SK-N-SH (cell line): ENCODE measurements around the gene LIM2. TPM values are rescaled to one million over a fixed set of nuclear protein-coding genes. Genes with fewer than 3 reads are reported as not detected.

Source experiments
- CTCF ChIA-PET: fragments of 300-600, 350-600 bp; formaldehyde crosslinking; extraction: SDS; loops from one replicate; lab custom pipeline; 2021; lab: Yijun Ruan, JAX
- POLR2A ChIA-PET: fragments of 350-600 bp; sonication (Branson Sonifier 250); formaldehyde crosslinking; extraction: SDS; loops from one replicate; lab custom pipeline; 2020; ENCODE audit warnings: antibody characterized with exemption, inconsistent platforms; lab: Yijun Ruan, JAX
- DNase-seq: peaks from one replicate; pipeline ENCODE4 v3.0.0; 2012
- H2AFZ ChIP-seq: fragments of 200-600 bp; sonication (generic); 2 replicates; pipeline ENCODE4 v1.8.1; 2016; ENCODE audit warnings: antibody characterized with exemption, mild to moderate bottlenecking, low read depth
- H3F3A ChIP-seq: fragments of 200-600 bp; sonication (generic); replicated peaks from 2 replicates; pipeline ENCODE3; 2016; ENCODE audit warnings: antibody characterized with exemption, mild to moderate bottlenecking; ENCODE audit not compliant: insufficient read depth
- H3K27ac ChIP-seq, 2 experiments: fragments of 200-500 bp in 1 of 2; fragments of 200-600 bp in 1 of 2; sonication (Bioruptor generic) in 1 of 2; sonication (generic), shearing (Covaris generic) in 1 of 2; 2 replicates each; pipeline versions ENCODE4 v1.5.1 to v1.6.1; 2014 to 2016; ENCODE audit warnings: low read depth in 2 of 2, inconsistent platforms in 1 of 2, low read length in 1 of 2, mild to moderate bottlenecking in 1 of 2, mixed read lengths in 1 of 2
- H3K27me3 ChIP-seq: fragments of 200-600 bp; sonication (generic), shearing (Covaris generic); 2 replicates; pipeline ENCODE4 v1.6.1; 2016; ENCODE audit warnings: mixed run types; ENCODE audit not compliant: insufficient read depth
- H3K36me3 ChIP-seq, 2 experiments: fragments of 200-500 bp in 1 of 2; fragments of 200-600 bp in 1 of 2; sonication (Bioruptor generic) in 1 of 2; sonication (generic) in 1 of 2; replicated peaks in 1 of 2; 2 replicates each; pipeline versions ENCODE3 to v1.5.1; 2014 to 2016; ENCODE audit warnings: low read length in 1 of 2, mild to moderate bottlenecking in 1 of 2; ENCODE audit not compliant: insufficient read depth in 2 of 2, control insufficient read depth in 1 of 2
- H3K4me1 ChIP-seq, 2 experiments: fragments of 200-500 bp in 1 of 2; fragments of 200-600 bp in 1 of 2; sonication (Bioruptor generic) in 1 of 2; sonication (generic), shearing (Covaris generic) in 1 of 2; 2 replicates each; pipeline versions ENCODE4 v1.5.1 to v1.6.1; 2014 to 2016; ENCODE audit warnings: low read depth in 1 of 2, low read length in 1 of 2, mixed run types in 1 of 2; ENCODE audit not compliant: insufficient read depth in 2 of 2, control insufficient read depth in 1 of 2
- H3K4me2 ChIP-seq: fragments of 200-600 bp; sonication (generic), shearing (Covaris generic); 2 replicates; pipeline ENCODE4 v1.6.1; 2017; ENCODE audit warnings: mixed run types
- H3K4me3 ChIP-seq, 2 experiments: fragments of 200-500 bp in 1 of 2; fragments of 200-600 bp in 1 of 2; sonication (Bioruptor generic) in 1 of 2; sonication (generic), shearing (Covaris generic) in 1 of 2; 2 replicates each; pipeline versions ENCODE4 v1.5.1 to v1.8.1; 2014 to 2016; ENCODE audit warnings: low read depth in 2 of 2, inconsistent platforms in 1 of 2, low read length in 1 of 2, mild to moderate bottlenecking in 1 of 2, mixed read lengths in 1 of 2, moderate library complexity in 1 of 2
- H3K79me2 ChIP-seq: fragments of 200-600 bp; sonication (generic); 2 replicates; pipeline ENCODE4 v1.8.1; 2017; ENCODE audit warnings: mild to moderate bottlenecking; ENCODE audit not compliant: insufficient read depth
- H3K9ac ChIP-seq: fragments of 200-600 bp; sonication (generic); 2 replicates; pipeline ENCODE4 v1.6.1; 2017; ENCODE audit warnings: mixed run types
- H3K9me2 ChIP-seq: fragments of 200-600 bp; sonication (generic); 2 replicates; pipeline ENCODE4 v1.6.1; 2017; ENCODE audit warnings: mixed run types
- H3K9me3 ChIP-seq: fragments of 200-600 bp; sonication (generic); 2 replicates; pipeline ENCODE4 v1.6.1; 2017; ENCODE audit warnings: mixed run types, mild to moderate bottlenecking, moderate library complexity
- H4K20me1 ChIP-seq: fragments of 200-600 bp; sonication (generic); 2 replicates; pipeline ENCODE4 v1.6.1; 2017; ENCODE audit warnings: mild to moderate bottlenecking, mixed run types; ENCODE audit not compliant: insufficient read depth
- CHD2 ChIP-seq: fragments of 150-350 bp; IDR thresholded peaks from 2 replicates; pipeline ENCODE4 v1.6.1; 2018; ENCODE audit warnings: low read length; ENCODE audit not compliant: partially characterized antibody
- EP300 ChIP-seq, 2 experiments: IDR thresholded peaks; 2 replicates each; pipeline versions ENCODE4 v1.4.0 to v1.6.1; 2012; ENCODE audit warnings: borderline replicate concordance in 1 of 2, low read depth in 1 of 2, low read length in 1 of 2
- FOSL2 ChIP-seq: IDR thresholded peaks from 2 replicates; pipeline ENCODE4 v1.4.0; 2012; ENCODE audit warnings: low read depth, mild to moderate bottlenecking, moderate library complexity, borderline replicate concordance
- FOXM1 ChIP-seq: IDR thresholded peaks from 2 replicates; pipeline ENCODE4 v1.4.0; 2012; ENCODE audit warnings: low read depth, mild to moderate bottlenecking
- NFIC ChIP-seq: IDR thresholded peaks from 2 replicates; pipeline ENCODE4 v1.4.0; 2012; ENCODE audit warnings: borderline replicate concordance
- RAD21 ChIP-seq: IDR thresholded peaks from 2 replicates; pipeline ENCODE4 v1.6.1; 2012; ENCODE audit warnings: mild to moderate bottlenecking, low read length
- RFX5 ChIP-seq: IDR thresholded peaks from 2 replicates; pipeline ENCODE4 v1.6.1; 2012; ENCODE audit warnings: mild to moderate bottlenecking, improper control_type of control experiment, low read length
- SIN3A ChIP-seq: IDR thresholded peaks from 2 replicates; pipeline ENCODE4 v1.6.1; 2012; ENCODE audit warnings: low read depth, mild to moderate bottlenecking, low read length, moderate library complexity, borderline replicate concordance
- SMC3 ChIP-seq: IDR thresholded peaks from 2 replicates; pipeline ENCODE4 v1.6.1; 2012; ENCODE audit warnings: low read depth, low read length, improper control_type of control experiment
- TEAD4 ChIP-seq: IDR thresholded peaks from 2 replicates; pipeline ENCODE4 v1.4.0; 2012; ENCODE audit warnings: mild to moderate bottlenecking, borderline replicate concordance; ENCODE audit not compliant: insufficient read depth
- WGBS: methylation state at CpG from one replicate; pipeline ENCODE4 v1.1.6; 2017; ENCODE audit warnings: low lambda C conversion rate; 5-methylcytosine and 5-hydroxymethylcytosine counted together
- polyA plus RNA-seq, 3 experiments: library from polyadenylated mRNA; depleted of rRNA; stranded (reverse); fragments of >200 nt; gene quantifications; 2 replicates each; pipeline ENCODE4 v1.2.3, GENCODE V29; 2012
- TF ChIP-seq, protein P1 (sequence below): IDR thresholded peaks from 2 replicates; pipeline ENCODE4 v1.4.0; 2012; ENCODE audit warnings: low read depth
- TF ChIP-seq, protein P2 (sequence below): IDR thresholded peaks from 2 replicates; pipeline ENCODE4 v1.4.0; 2012; ENCODE audit warnings: low read depth, borderline replicate concordance
- TF ChIP-seq, protein P3 (sequence below): fragments of 150-350 bp; IDR thresholded peaks from 2 replicates; pipeline ENCODE4 v1.6.1; 2017; ENCODE audit warnings: antibody characterized with exemption, low read length, low read depth, borderline replicate concordance
- TF ChIP-seq, protein P4 (sequence below): IDR thresholded peaks from 2 replicates; pipeline ENCODE4 v1.6.1; 2012; ENCODE audit warnings: mild to moderate bottlenecking, low read depth, low read length, moderate library complexity

LIM2 gene
- polyA plus RNA-seq, 1 of the 3 experiments (the other 2 are of a cell fraction), result not detected

DNA sequence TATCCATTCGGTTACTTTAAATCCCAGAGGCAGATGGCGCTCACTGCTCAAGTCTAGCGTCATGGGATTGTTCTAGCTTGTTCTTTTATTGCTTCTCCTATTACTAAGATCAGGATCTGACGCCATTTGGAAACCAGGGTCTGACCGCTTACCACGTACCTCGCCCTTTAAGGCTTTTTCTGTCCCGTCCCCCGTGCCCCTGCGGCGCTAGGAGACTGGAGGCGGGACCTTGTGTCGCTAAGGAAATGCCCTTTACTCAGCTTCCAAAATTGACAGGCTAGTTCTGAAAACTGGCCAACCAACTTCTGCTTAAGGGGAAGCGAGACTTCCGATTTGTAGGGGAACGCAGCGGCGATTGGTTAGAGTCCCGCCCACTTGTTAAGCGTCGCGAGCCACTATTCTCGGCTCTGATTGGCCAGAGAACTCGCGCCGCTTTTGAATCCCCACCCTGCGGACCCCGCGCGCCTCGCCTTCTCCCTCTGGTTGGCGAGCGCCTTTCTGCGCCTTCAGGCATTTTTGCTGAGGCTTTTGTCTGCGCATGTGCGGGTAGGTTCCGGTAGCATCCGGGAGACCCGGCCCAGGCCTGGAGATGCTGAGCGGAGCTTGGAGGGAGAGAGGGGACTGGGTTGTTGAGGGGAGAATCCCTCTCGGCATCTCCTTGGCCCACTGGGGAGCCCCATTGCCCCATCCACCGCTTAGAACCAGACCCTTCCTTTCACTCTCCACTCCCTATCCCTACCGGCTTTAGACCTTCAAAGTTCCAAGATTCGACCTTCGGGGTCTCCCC is 6.5 kb upstream of the LIM2 start (continued):
- TF ChIP-seq, protein P1, sequence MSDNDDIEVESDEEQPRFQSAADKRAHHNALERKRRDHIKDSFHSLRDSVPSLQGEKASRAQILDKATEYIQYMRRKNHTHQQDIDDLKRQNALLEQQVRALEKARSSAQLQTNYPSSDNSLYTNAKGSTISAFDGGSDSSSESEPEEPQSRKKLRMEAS, result peak; percentile 97
- no peak for TF ChIP-seq SIN3A
- TF ChIP-seq FOSL2, result no peak
- no peak for TF ChIP-seq EP300 (IDR thresholded peaks at IDR 0.05; ENCODE audit: borderline replicate concordance in 1 of 2, low read depth in 1 of 2, low read length in 1 of 2)
- TF ChIP-seq NFIC, result no peak
- TF ChIP-seq RFX5, result 0 out of 2 replicates have a peak, but pooled peaks have one; percentile 40
- TF ChIP-seq TEAD4, result no peak
- TF ChIP-seq, protein P2, sequence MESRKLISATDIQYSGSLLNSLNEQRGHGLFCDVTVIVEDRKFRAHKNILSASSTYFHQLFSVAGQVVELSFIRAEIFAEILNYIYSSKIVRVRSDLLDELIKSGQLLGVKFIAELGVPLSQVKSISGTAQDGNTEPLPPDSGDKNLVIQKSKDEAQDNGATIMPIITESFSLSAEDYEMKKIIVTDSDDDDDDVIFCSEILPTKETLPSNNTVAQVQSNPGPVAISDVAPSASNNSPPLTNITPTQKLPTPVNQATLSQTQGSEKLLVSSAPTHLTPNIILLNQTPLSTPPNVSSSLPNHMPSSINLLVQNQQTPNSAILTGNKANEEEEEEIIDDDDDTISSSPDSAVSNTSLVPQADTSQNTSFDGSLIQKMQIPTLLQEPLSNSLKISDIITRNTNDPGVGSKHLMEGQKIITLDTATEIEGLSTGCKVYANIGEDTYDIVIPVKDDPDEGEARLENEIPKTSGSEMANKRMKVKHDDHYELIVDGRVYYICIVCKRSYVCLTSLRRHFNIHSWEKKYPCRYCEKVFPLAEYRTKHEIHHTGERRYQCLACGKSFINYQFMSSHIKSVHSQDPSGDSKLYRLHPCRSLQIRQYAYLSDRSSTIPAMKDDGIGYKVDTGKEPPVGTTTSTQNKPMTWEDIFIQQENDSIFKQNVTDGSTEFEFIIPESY, result peak; percentile 90
- peak; percentile 6; the same call in 1 of the 2 replicates for TF ChIP-seq RAD21
- no peak for TF ChIP-seq SMC3
- TF ChIP-seq, protein P3, sequence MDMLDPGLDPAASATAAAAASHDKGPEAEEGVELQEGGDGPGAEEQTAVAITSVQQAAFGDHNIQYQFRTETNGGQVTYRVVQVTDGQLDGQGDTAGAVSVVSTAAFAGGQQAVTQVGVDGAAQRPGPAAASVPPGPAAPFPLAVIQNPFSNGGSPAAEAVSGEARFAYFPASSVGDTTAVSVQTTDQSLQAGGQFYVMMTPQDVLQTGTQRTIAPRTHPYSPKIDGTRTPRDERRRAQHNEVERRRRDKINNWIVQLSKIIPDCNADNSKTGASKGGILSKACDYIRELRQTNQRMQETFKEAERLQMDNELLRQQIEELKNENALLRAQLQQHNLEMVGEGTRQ, result no peak
- peak; percentile 94 for TF ChIP-seq CHD2

DNA sequence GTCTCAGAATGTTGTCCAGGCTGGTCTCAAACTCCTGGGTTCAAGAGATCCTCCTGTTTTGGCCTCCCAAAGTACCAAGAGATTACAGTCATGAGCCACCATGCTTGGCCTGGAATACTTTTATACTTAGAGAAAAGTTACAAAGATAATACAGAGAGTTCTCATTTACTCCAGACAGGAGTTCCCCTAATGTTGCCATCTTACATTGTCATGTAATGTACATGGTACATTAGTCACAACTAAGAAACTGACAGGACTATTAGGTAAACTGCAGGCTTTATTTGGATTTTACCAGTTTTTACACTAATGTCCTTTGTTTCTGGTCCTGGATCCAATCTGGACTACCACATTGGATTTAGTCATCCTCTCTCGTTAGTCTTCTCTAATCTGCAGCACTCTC is 4.9 kb upstream of the LIM2 start:
- WGBS, result 83% methylated on average over 1 of the region's 1 CpG
- H3K9ac ChIP-seq, result no peak overlapping the region
- no peaks in the 10 kb centered on the region for H3K36me3 ChIP-seq
- peaks cover 8 to 9% of the 10 kb centered on the region in 2 experiments; a peak in 1 of 4 replicates for H3K4me1 ChIP-seq
- H4K20me1 ChIP-seq, result no peaks in the 10 kb centered on the region
- TF ChIP-seq, protein P3, result no peak
- TF ChIP-seq, protein P4, sequence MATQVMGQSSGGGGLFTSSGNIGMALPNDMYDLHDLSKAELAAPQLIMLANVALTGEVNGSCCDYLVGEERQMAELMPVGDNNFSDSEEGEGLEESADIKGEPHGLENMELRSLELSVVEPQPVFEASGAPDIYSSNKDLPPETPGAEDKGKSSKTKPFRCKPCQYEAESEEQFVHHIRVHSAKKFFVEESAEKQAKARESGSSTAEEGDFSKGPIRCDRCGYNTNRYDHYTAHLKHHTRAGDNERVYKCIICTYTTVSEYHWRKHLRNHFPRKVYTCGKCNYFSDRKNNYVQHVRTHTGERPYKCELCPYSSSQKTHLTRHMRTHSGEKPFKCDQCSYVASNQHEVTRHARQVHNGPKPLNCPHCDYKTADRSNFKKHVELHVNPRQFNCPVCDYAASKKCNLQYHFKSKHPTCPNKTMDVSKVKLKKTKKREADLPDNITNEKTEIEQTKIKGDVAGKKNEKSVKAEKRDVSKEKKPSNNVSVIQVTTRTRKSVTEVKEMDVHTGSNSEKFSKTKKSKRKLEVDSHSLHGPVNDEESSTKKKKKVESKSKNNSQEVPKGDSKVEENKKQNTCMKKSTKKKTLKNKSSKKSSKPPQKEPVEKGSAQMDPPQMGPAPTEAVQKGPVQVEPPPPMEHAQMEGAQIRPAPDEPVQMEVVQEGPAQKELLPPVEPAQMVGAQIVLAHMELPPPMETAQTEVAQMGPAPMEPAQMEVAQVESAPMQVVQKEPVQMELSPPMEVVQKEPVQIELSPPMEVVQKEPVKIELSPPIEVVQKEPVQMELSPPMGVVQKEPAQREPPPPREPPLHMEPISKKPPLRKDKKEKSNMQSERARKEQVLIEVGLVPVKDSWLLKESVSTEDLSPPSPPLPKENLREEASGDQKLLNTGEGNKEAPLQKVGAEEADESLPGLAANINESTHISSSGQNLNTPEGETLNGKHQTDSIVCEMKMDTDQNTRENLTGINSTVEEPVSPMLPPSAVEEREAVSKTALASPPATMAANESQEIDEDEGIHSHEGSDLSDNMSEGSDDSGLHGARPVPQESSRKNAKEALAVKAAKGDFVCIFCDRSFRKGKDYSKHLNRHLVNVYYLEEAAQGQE, result no peak
- no peak for TF ChIP-seq FOXM1
- no peak for TF ChIP-seq TEAD4
- H3K27ac ChIP-seq, result no peak overlapping the region
- H3K9me2 ChIP-seq, result no peaks in the 10 kb centered on the region
- H2AFZ ChIP-seq, result no peak overlapping the region
- no peaks in the 10 kb centered on the region for H3K79me2 ChIP-seq
- no peak overlapping the region for H3K4me2 ChIP-seq
- no peaks in the 10 kb centered on the region for H3K9me3 ChIP-seq
- ChIA-PET POLR2A (no interaction called here), CTCF (no interaction called here)
- H3F3A ChIP-seq, result no peaks in the 10 kb centered on the region
- no peak overlapping the region for H3K4me3 ChIP-seq
- H3K27me3 ChIP-seq, result no peaks in the 10 kb centered on the region
- no peak for DNase-seq
